Common myeloid progenitor, CD34-positive (primary cell): ENCODE results near the gene TPX2.

Experiments
- CTCF ChIA-PET: fragments of 350-600 bp; sonication (Branson Sonifier 250); formaldehyde crosslinking; loops from one replicate; lab custom pipeline; 2021; ENCODE audit warnings: antibody characterized with exemption; lab: Charles Lee
- POLR2A ChIA-PET: fragments of 350-600 bp; sonication (Branson Sonifier 250); formaldehyde crosslinking; loops from one replicate; lab custom pipeline; 2021; ENCODE audit warnings: antibody characterized with exemption; lab: Charles Lee
- DNase-seq, 3 donors: peaks; one replicate each; pipeline versions ENCODE4 v3.0.0 to v3.0.0-alpha.2; 2013
- H3K27ac ChIP-seq, 2 experiments: 1 replicate in 1 of 2; 2 replicates in 1 of 2; pipeline ENCODE4 v1.7.0; 2013; ENCODE audit warnings: inconsistent platforms in 2 of 2, low read length in 2 of 2, mild to moderate bottlenecking in 2 of 2, low read depth in 1 of 2, moderate library complexity in 1 of 2; ENCODE audit not compliant: severe bottlenecking in 2 of 2, insufficient read depth in 1 of 2, poor library complexity in 1 of 2
- H3K27me3 ChIP-seq, 5 experiments: replicated peaks in 2 of 5; 1 replicate in 3 of 5; 2 replicates in 2 of 5; pipeline versions ENCODE4 v1.6.1 to v1.7.0; 2013; ENCODE audit warnings: low read length in 4 of 5, mild to moderate bottlenecking in 2 of 5, moderate library complexity in 2 of 5, inconsistent platforms in 1 of 5; ENCODE audit not compliant: insufficient read depth in 5 of 5, control insufficient read depth in 4 of 5
- H3K36me3 ChIP-seq, 4 experiments: 1 replicate in 2 of 4; 2 replicates in 2 of 4; pipeline versions ENCODE4 v1.6.1 to v1.7.0; 2013; ENCODE audit warnings: low read length in 3 of 4, control low read depth in 1 of 4, mild to moderate bottlenecking in 1 of 4; ENCODE audit not compliant: control insufficient read depth in 4 of 4, insufficient read depth in 4 of 4
- H3K4me1 ChIP-seq, 4 experiments: 1 replicate in 3 of 4; 2 replicates in 1 of 4; pipeline versions ENCODE4 v1.6.1 to v1.7.1; 2013; ENCODE audit warnings: low read length in 3 of 4, mild to moderate bottlenecking in 3 of 4, control low read depth in 1 of 4, inconsistent platforms in 1 of 4, moderate library complexity in 1 of 4; ENCODE audit not compliant: control insufficient read depth in 4 of 4, insufficient read depth in 4 of 4; ENCODE audit errors: control extremely low read depth in 1 of 4
- H3K4me3 ChIP-seq, 7 experiments: 1 replicate in 4 of 7; 2 replicates in 3 of 7; pipeline versions ENCODE4 v1.5.1 to v1.7.0; 2013; ENCODE audit warnings: mild to moderate bottlenecking in 7 of 7, low read length in 6 of 7, moderate library complexity in 6 of 7, inconsistent platforms in 2 of 7, low read depth in 2 of 7, control low read depth in 1 of 7; ENCODE audit not compliant: insufficient read depth in 4 of 7, control insufficient read depth in 1 of 7; ENCODE audit errors: extremely low read depth in 1 of 7
- H3K9me3 ChIP-seq, 5 experiments: 1 replicate in 4 of 5; 2 replicates in 1 of 5; pipeline versions ENCODE4 v1.6.1 to v1.7.1; 2013; ENCODE audit warnings: low read length in 4 of 5, mild to moderate bottlenecking in 2 of 5, inconsistent platforms in 1 of 5, low read depth in 1 of 5, moderate library complexity in 1 of 5; ENCODE audit not compliant: control insufficient read depth in 4 of 5, insufficient read depth in 2 of 5; ENCODE audit errors: control extremely low read depth in 1 of 5
- WGBS: methylation state at CpG from one replicate; pipeline ENCODE4 v1.1.5; 2013; ENCODE audit not compliant: insufficient coverage; 5-methylcytosine and 5-hydroxymethylcytosine counted together

Gene TPX2

DNA sequence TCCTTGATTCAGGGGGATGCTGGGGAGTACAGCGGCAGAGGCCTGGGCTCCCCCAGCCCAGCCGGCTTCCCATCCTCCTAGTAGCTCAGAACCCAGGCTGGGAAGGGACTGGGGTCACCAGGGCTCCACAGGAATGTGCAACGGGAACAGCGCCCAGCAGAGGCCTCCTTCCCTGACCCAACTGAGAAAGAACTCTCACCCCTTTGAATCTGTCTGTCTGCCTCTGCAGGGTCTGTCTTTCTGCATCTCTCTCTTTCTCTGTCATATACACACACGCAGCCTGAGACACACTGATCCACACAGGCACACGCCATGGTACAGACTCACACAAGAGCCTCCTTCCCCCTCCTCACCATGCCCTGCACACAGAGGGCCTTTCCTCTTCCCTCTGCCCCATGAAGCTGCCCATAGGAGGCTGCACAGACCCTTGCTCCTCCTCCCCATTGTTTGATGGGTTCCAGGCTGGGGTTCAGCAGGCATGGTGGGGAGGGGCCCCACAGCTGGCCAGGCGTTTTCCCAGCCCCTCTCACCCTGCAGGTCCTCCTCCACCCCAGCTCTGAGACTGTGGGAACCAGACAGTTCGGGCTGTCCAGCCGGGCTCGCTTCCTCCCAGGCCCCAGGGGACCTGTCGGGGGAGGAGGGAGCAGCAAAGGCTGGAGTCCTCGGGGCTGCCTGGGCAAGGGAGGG lies 103.5 kb downstream of the TPX2 start:
- POLR2A ChIA-PET: no interaction called here
- Histone ChIP-seq H3K36me3 (no peaks in the 10 kb centered on the region), H3K4me3 (no peak overlapping the region), H3K9me3 (no peaks in the 10 kb centered on the region), H3K27ac (no peak overlapping the region), H3K4me1 (peaks cover 0 to 23% (median 14%) of the 10 kb centered on the region in 4 experiments), H3K27me3 (no peaks in the 10 kb centered on the region)
- WGBS: 97% methylated on average over 4 of the region's 12 CpGs
- no peak for DNase-seq
- CTCF ChIA-PET: interaction anchor here (1.3 to 7.6 kb wide), 4 partner anchors 8 to 22 kb away, joined by 3 to 131 read pairs (median 11); partner anchors contain the start of gene MYLK2

DNA sequence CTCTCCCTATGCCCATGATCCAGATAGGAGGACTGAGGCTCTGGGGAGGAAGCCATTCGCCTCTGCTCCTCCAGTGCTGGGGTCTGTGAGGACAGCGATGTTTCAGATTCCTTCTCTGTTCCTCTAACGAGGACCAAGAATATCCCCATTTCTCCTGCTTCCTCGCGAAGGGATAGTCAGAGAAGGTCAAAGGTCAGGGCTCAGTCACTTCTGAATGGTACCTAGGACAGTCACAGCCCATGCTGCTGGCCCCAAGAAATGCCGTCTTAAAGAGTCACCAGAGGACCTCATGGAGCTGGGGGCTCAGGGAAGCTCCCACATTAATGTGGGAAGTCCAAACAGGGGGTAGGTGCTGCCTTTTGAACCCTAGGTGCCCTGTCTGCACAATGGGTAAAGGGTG lies 104.2 kb downstream of the TPX2 start:
- Histone ChIP-seq H3K4me3 (no peak overlapping the region), H3K27me3 (no peaks in the 10 kb centered on the region), H3K4me1 (peaks cover 0 to 16% (median 7%) of the 10 kb centered on the region in 4 experiments), H3K27ac (no peak overlapping the region), H3K9me3 (no peaks in the 10 kb centered on the region), H3K36me3 (no peaks in the 10 kb centered on the region)
- ChIA-PET POLR2A (no interaction called here), CTCF (interaction anchor here (1.3 to 7.6 kb wide), 4 partner anchors 9 to 22 kb away, joined by 3 to 131 read pairs (median 11); partner anchors contain the start of gene MYLK2)
- 88% methylated on average over 6 of the region's 6 CpGs for WGBS
- DNase-seq: no peak

DNA sequence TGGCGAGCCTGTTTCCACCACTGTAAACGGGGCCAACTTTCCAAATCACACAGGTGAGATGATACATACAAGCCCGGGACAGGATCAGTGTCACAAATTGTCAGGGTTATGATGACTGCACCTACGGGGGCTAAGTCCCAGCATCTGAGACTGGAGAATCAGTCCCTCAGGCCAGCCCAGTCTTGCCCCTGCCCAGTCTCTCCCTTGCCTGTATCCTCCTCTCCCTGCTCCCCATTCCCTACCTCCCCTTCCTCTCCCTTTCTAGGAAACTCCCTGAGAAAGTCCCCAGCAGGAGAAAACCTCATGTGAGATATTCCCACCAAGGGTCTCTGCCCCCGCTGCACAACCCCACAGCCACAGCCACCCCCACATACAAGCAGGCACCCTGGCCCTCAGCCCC lies 104.8 kb downstream of the TPX2 start:
- peaks cover 0 to 10% (median 1%) of the 10 kb centered on the region in 4 experiments for H3K4me1 ChIP-seq
- ChIA-PET CTCF (interaction anchor here (1.3 to 7.6 kb wide), 4 partner anchors 10 to 23 kb away, joined by 3 to 131 read pairs (median 12); partner anchors contain the start of gene MYLK2), POLR2A (interaction anchor here (0.6 kb wide), 1 partner anchor 37 kb away, joined by 4 read pairs; no protein-coding TSS in a partner anchor)
- no peak for DNase-seq
- no peak overlapping the region for H3K27ac ChIP-seq
- no peaks in the 10 kb centered on the region for H3K9me3 ChIP-seq
- WGBS: 98% methylated on average over 5 of the region's 5 CpGs
- H3K4me3 ChIP-seq: no peak overlapping the region
- no peaks in the 10 kb centered on the region for H3K36me3 ChIP-seq
- peaks cover 0 to 3% (median 2%) of the 10 kb centered on the region in 5 experiments for H3K27me3 ChIP-seq

DNA sequence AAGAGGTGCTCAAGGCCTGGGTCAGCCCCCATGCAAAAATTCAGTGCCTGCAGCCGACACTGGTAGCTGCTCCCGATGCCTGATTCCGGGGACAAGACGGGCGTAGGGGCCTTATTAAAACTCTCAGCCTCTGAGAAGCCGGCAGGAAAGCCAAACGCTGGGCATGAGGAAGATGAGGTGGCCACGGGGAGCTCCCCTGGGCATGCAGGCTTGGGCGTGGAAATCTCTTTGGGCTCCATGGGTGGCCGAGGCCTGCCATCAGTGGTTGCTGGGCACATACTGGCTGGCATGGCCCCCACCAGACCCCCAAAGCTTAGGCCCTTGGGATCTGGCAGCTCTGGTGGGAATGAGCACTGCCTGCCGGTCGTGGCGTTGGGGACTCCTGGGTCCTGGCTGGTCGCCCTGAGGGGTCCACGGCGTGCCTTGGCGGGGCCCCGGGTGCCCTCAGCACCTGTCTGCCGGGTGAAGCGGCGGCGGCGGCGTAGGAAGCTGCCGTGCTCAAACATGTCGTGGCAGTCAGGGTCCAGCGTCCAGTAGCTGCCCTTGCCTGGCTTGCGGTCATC lies 105.7 kb downstream of the TPX2 start:
- WGBS: 97% methylated on average over 27 of the region's 28 CpGs
- H3K4me1 ChIP-seq: peaks cover 0 to 10% (median under 1%) of the 10 kb centered on the region in 4 experiments
- no peak for DNase-seq
- no peak overlapping the region for H3K4me3 ChIP-seq
- POLR2A ChIA-PET: no interaction called here
- CTCF ChIA-PET: interaction anchor here (1.2 to 7.6 kb wide), 5 partner anchors 8 to 24 kb away, joined by 4 to 131 read pairs (median 7); partner anchors contain the start of gene MYLK2
- H3K9me3 ChIP-seq: no peaks in the 10 kb centered on the region
- H3K27ac ChIP-seq: no peak overlapping the region
- no peaks in the 10 kb centered on the region for H3K36me3 ChIP-seq
- H3K27me3 ChIP-seq: peaks cover 0 to 12% (median 4%) of the 10 kb centered on the region in 5 experiments

DNA sequence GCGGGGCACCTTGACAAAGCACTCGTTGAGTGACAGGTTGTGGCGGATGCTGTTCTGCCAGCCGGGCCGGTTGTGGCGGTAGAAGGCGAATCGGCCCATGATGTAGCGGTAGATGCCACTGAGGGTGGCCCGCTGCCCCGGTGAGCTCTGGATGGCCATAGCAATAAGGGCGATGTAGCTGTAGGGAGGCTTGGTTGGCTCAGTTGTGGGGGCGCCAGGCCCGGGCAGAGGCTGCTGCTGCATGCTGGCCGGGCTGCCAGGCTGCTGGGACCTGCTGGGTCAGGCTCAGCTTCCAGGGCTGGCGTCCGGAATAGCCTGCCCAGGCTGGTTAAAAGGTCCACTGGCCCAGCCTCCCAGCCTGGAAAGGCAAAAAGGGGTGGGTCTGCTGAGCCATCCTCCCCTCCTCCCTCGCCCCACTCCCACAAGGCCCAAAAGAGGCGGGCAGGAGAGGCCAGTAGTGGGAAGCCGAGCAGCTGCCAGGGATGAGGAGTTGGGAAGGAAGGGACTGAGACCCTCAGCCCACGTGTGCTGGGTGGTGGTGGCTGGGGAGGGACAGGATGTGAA lies 106.3 kb downstream of the TPX2 start, which contains the start of gene FOXS1:
FOXS1 (minus strand) TSS at position 305 of the 564 bp plus-strand sequence; CDS start at position 243, 62 bp downstream.
- Histone ChIP-seq H3K36me3 (no peaks in the 10 kb centered on the region), H3K9me3 (no peaks in the 10 kb centered on the region), H3K27ac (no peak within 1 kb of the TSS), H3K4me1 (peaks cover 0 to 10% (median under 1%) of the 10 kb centered on the region in 4 experiments), H3K27me3 (peaks cover 0 to 18% (median 6%) of the 10 kb centered on the region in 5 experiments), H3K4me3 (no peak within 1 kb of the TSS)
- ChIA-PET POLR2A (no interaction called here), CTCF (interaction anchor here (1.2 to 7.6 kb wide), 5 partner anchors 8 to 25 kb away, joined by 4 to 131 read pairs (median 7); partner anchors contain the start of gene MYLK2)
- DNase-seq: no peak
- 93% methylated on average over 18 of the region's 21 CpGs for WGBS

DNA sequence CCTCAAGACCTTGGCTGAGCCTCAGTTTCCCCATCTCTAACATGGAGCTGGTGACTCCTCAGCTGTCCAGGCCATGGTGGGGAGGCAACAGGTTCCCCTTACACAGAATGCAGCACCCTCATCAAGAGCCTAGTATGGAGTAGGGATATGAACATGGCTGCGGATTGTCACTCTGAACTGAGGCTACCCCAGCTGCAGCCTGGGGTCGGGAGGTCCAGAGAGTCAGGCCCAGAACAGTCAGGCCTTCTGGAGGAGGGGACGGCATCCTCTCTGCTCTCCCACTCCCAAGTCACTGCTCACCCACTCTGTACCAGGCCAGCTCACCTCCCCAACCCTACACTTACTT lies 107.7 kb downstream of the TPX2 start:
- Histone ChIP-seq H3K36me3 (no peaks in the 10 kb centered on the region), H3K27me3 (peaks cover 0 to 32% (median 11%) of the 10 kb centered on the region in 5 experiments), H3K9me3 (no peaks in the 10 kb centered on the region), H3K27ac (no peak overlapping the region), H3K4me1 (peaks cover 0 to 10% (median under 1%) of the 10 kb centered on the region in 4 experiments), H3K4me3 (no peak overlapping the region)
- 92% methylated on average over 2 of the region's 3 CpGs for WGBS
- POLR2A ChIA-PET: no interaction called here
- no peak for DNase-seq
- CTCF ChIA-PET: interaction anchor here (0.7 to 7.6 kb wide), 23 partner anchors 9 to 377 kb away, joined by 3 to 131 read pairs (median 4); partner anchors contain the start of genes MYLK2 and PDRG1
